ENCODE results near the gene EEFSEC.

DNA sequence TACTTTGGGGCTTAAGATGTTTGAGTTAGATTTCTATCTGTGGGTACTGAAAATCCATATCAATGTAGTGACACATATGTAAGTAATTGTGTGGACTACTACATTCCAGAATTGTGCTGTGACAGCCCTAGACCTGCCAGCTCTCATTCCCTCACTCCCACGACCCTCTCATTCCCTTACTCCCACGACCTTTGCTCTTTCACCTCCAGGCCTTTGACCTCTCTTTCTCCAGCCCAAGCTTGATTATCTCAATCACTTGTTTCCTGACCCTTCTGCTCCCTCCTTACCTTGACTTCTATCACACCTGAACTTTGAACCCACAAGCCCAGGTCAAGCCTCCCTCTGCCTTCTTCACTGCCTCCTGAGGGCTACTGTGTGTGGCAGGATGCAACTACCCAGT, 26.0 kb upstream of the EEFSEC start:
- TF ChIP-seq, protein P1, sequence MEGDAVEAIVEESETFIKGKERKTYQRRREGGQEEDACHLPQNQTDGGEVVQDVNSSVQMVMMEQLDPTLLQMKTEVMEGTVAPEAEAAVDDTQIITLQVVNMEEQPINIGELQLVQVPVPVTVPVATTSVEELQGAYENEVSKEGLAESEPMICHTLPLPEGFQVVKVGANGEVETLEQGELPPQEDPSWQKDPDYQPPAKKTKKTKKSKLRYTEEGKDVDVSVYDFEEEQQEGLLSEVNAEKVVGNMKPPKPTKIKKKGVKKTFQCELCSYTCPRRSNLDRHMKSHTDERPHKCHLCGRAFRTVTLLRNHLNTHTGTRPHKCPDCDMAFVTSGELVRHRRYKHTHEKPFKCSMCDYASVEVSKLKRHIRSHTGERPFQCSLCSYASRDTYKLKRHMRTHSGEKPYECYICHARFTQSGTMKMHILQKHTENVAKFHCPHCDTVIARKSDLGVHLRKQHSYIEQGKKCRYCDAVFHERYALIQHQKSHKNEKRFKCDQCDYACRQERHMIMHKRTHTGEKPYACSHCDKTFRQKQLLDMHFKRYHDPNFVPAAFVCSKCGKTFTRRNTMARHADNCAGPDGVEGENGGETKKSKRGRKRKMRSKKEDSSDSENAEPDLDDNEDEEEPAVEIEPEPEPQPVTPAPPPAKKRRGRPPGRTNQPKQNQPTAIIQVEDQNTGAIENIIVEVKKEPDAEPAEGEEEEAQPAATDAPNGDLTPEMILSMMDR (conservative IDR thresholded peaks at IDR 0.05; ENCODE audit: low read depth in 2 of 2): no peak
- TF ChIP-seq, protein P2, sequence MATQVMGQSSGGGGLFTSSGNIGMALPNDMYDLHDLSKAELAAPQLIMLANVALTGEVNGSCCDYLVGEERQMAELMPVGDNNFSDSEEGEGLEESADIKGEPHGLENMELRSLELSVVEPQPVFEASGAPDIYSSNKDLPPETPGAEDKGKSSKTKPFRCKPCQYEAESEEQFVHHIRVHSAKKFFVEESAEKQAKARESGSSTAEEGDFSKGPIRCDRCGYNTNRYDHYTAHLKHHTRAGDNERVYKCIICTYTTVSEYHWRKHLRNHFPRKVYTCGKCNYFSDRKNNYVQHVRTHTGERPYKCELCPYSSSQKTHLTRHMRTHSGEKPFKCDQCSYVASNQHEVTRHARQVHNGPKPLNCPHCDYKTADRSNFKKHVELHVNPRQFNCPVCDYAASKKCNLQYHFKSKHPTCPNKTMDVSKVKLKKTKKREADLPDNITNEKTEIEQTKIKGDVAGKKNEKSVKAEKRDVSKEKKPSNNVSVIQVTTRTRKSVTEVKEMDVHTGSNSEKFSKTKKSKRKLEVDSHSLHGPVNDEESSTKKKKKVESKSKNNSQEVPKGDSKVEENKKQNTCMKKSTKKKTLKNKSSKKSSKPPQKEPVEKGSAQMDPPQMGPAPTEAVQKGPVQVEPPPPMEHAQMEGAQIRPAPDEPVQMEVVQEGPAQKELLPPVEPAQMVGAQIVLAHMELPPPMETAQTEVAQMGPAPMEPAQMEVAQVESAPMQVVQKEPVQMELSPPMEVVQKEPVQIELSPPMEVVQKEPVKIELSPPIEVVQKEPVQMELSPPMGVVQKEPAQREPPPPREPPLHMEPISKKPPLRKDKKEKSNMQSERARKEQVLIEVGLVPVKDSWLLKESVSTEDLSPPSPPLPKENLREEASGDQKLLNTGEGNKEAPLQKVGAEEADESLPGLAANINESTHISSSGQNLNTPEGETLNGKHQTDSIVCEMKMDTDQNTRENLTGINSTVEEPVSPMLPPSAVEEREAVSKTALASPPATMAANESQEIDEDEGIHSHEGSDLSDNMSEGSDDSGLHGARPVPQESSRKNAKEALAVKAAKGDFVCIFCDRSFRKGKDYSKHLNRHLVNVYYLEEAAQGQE (IDR thresholded peaks at IDR 0.05; ENCODE audit: unreplicated experiment): no peak
- TF ChIP-seq POLR2AphosphoS5 (IDR thresholded peaks at IDR 0.05; ENCODE audit: low read depth) (no peak), EZH2 (IDR thresholded peaks at IDR 0.05; ENCODE audit: low read depth, unreplicated experiment) (no peak), JUNB (IDR thresholded peaks at IDR 0.05; ENCODE audit: unreplicated experiment) (no peak), STAT1 (IDR thresholded peaks at IDR 0.05; ENCODE audit: unreplicated experiment) (no peak), ZNF331 (CRISPR knock-in tag; IDR thresholded peaks at IDR 0.05; ENCODE audit: low read depth) (no peak), EZH2phosphoT487 (IDR thresholded peaks at IDR 0.05; ENCODE audit: unreplicated experiment) (no peak), CREB1 (CRISPR knock-in tag; IDR thresholded peaks at IDR 0.05; ENCODE audit: low read depth) (no peak)
